Activated T-cell treated with anti-CD3 and anti-CD28 coated beads, Interleukin-2, amount 50 U/mL, for 24 hours (primary cell): ENCODE results near the gene SSTR5.

Experiments used
- DNase-seq: peaks from one replicate; pipeline ENCODE4 v3.0.0-alpha.2; 2020
- H3K27ac Mint-ChIP-seq: 2 replicates; pipeline ENCODE4 v1.8.0; 2020; ENCODE audit warnings: mild to moderate bottlenecking, mixed read lengths
- H3K27me3 Mint-ChIP-seq: 2 replicates; pipeline ENCODE4 v1.8.0; 2020; ENCODE audit warnings: mixed read lengths
- H3K36me3 Mint-ChIP-seq: 2 replicates; pipeline ENCODE4 v1.8.0; 2020; ENCODE audit warnings: low read depth, mixed read lengths
- H3K4me1 Mint-ChIP-seq: 2 replicates; pipeline ENCODE4 v1.8.0; 2020; ENCODE audit warnings: low read depth, mixed read lengths
- H3K4me3 Mint-ChIP-seq: 2 replicates; pipeline ENCODE4 v1.8.0; 2020; ENCODE audit warnings: mild to moderate bottlenecking, moderate library complexity, mixed read lengths
- H3K9me3 Mint-ChIP-seq: 2 replicates; pipeline ENCODE4 v1.8.0; 2020; ENCODE audit warnings: mixed read lengths

Gene SSTR5

GRCh38 chr16:1093284-1094123, 21.0 kb downstream of the SSTR5 start:
- H3K9me3 Mint-ChIP-seq: peaks cover 3% of the 10 kb centered on the region
- no peaks in the 10 kb centered on the region for H3K4me1 Mint-ChIP-seq
- DNase-seq: no peak
- no peaks in the 10 kb centered on the region for H3K27me3 Mint-ChIP-seq
- no peaks in the 10 kb centered on the region for H3K36me3 Mint-ChIP-seq
- H3K27ac Mint-ChIP-seq: no peak overlapping the region
- no peak overlapping the region for H3K4me3 Mint-ChIP-seq

- no peak overlapping the region for H3K27ac Mint-ChIP-seq
- no peaks in the 10 kb centered on the region for H3K27me3 Mint-ChIP-seq
- H3K9me3 Mint-ChIP-seq: peaks cover 3% of the 10 kb centered on the region
- H3K4me1 Mint-ChIP-seq: no peaks in the 10 kb centered on the region
- no peak overlapping the region for H3K4me3 Mint-ChIP-seq
- H3K36me3 Mint-ChIP-seq: no peaks in the 10 kb centered on the region
- DNase-seq: no peak
These were observed 21.6 kb downstream of the SSTR5 start for GRCh38 chr16:1094124-1094479.

GRCh38 chr16:1094601-1095449, 22.3 kb downstream of the SSTR5 start:
- no peaks in the 10 kb centered on the region for H3K4me1 Mint-ChIP-seq

GRCh38 chr16:1095450-1096168, 23.1 kb downstream of the SSTR5 start:
- no peaks in the 10 kb centered on the region for H3K36me3 Mint-ChIP-seq
- DNase-seq: no peak
- H3K4me1 Mint-ChIP-seq: no peaks in the 10 kb centered on the region
- H3K4me3 Mint-ChIP-seq: no peak overlapping the region
- H3K27ac Mint-ChIP-seq: no peak overlapping the region
- peaks cover 3% of the 10 kb centered on the region for H3K9me3 Mint-ChIP-seq
- no peaks in the 10 kb centered on the region for H3K27me3 Mint-ChIP-seq

More at GRCh38 chr16:1094601-1095449, 22.3 kb downstream of the SSTR5 start:
- Mint-ChIP-seq H3K36me3 (no peaks in the 10 kb centered on the region), H3K9me3 (peaks cover 3% of the 10 kb centered on the region), H3K27ac (no peak overlapping the region), H3K4me3 (no peak overlapping the region), H3K27me3 (no peaks in the 10 kb centered on the region)
- no peak for DNase-seq

GRCh38 chr16:1096169-1097082, 23.9 kb downstream of the SSTR5 start, which contains the start of gene C1QTNF8:
TSS of gene C1QTNF8 (minus strand) at chr16:1096244. CDS start at chr16:1094922, 1,322 bp downstream.
- H3K4me3 Mint-ChIP-seq: no peak within 1 kb of the TSS
- no peak for DNase-seq
- peaks cover 5% of the 10 kb centered on the region for H3K27me3 Mint-ChIP-seq
- peaks cover 3% of the 10 kb centered on the region for H3K9me3 Mint-ChIP-seq
- H3K4me1 Mint-ChIP-seq: no peaks in the 10 kb centered on the region
- no peaks in the 10 kb centered on the region for H3K36me3 Mint-ChIP-seq
- no peak within 1 kb of the TSS for H3K27ac Mint-ChIP-seq

- Mint-ChIP-seq H3K27me3 (peaks cover 5% of the 10 kb centered on the region), H3K27ac (no peak overlapping the region), H3K4me3 (no peak overlapping the region), H3K9me3 (peaks cover 1% of the 10 kb centered on the region), H3K36me3 (no peaks in the 10 kb centered on the region), H3K4me1 (no peaks in the 10 kb centered on the region)
- no peak for DNase-seq
These were observed 24.6 kb downstream of the SSTR5 start for GRCh38 chr16:1097156-1097555.

- Mint-ChIP-seq H3K9me3 (no peaks in the 10 kb centered on the region), H3K27me3 (peaks cover 5% of the 10 kb centered on the region), H3K27ac (no peak overlapping the region), H3K4me3 (no peak overlapping the region), H3K36me3 (no peaks in the 10 kb centered on the region), H3K4me1 (no peaks in the 10 kb centered on the region)
- DNase-seq: no peak
These were observed 25.3 kb downstream of the SSTR5 start for GRCh38 chr16:1097800-1098199.

- peaks cover 5% of the 10 kb centered on the region for H3K27me3 Mint-ChIP-seq
- no peaks in the 10 kb centered on the region for H3K36me3 Mint-ChIP-seq
- H3K4me3 Mint-ChIP-seq: no peak overlapping the region
- no peak overlapping the region for H3K27ac Mint-ChIP-seq
- no peak for DNase-seq
- H3K4me1 Mint-ChIP-seq: no peaks in the 10 kb centered on the region
- no peaks in the 10 kb centered on the region for H3K9me3 Mint-ChIP-seq
These were observed 25.9 kb downstream of the SSTR5 start for GRCh38 chr16:1098266-1098991.

- no peak for DNase-seq
- Mint-ChIP-seq H3K4me1 (no peaks in the 10 kb centered on the region), H3K4me3 (no peak overlapping the region), H3K9me3 (no peaks in the 10 kb centered on the region), H3K36me3 (no peaks in the 10 kb centered on the region), H3K27me3 (peaks cover 14% of the 10 kb centered on the region), H3K27ac (no peak overlapping the region)
These were observed 26.9 kb downstream of the SSTR5 start for GRCh38 chr16:1099189-1100083.

GRCh38 chr16:1100084-1100800, 27.7 kb downstream of the SSTR5 start:
- H3K4me1 Mint-ChIP-seq: no peaks in the 10 kb centered on the region
- no peak overlapping the region for H3K4me3 Mint-ChIP-seq
- H3K36me3 Mint-ChIP-seq: no peaks in the 10 kb centered on the region
- DNase-seq: no peak
- peaks cover 22% of the 10 kb centered on the region for H3K27me3 Mint-ChIP-seq
- no peaks in the 10 kb centered on the region for H3K9me3 Mint-ChIP-seq
- H3K27ac Mint-ChIP-seq: no peak overlapping the region

GRCh38 chr16:1101133-1101532, 28.6 kb downstream of the SSTR5 start:
- no peaks in the 10 kb centered on the region for H3K4me1 Mint-ChIP-seq
- DNase-seq: no peak
- H3K27ac Mint-ChIP-seq: no peak overlapping the region
- no peaks in the 10 kb centered on the region for H3K9me3 Mint-ChIP-seq
- H3K4me3 Mint-ChIP-seq: no peak overlapping the region
- no peaks in the 10 kb centered on the region for H3K36me3 Mint-ChIP-seq
- H3K27me3 Mint-ChIP-seq: peaks cover 27% of the 10 kb centered on the region
